Keratinocyte (primary cell): ENCODE measurements around the gene MAN2A2. TPM values are rescaled to one million over a fixed set of nuclear protein-coding genes. Genes with fewer than 3 reads are reported as not detected.

Experiments used
- DNase-seq: peaks from one replicate; pipeline ENCODE4 v3.0.0-alpha.2; 2011; ENCODE audit warnings: low read depth, missing footprints, low spot score
- FAIRE-seq: peaks from 2 replicates; lab custom pipeline; 2011; peaks lifted over from hg19 to GRCh38; lab: Jason Lieb, UNC
- H2AFZ ChIP-seq: 2 replicates; pipeline ENCODE4 v1.6.0; 2012; ENCODE audit warnings: low read length, control low read depth, inconsistent platforms; ENCODE audit not compliant: control insufficient read depth
- H3K27ac ChIP-seq: 2 replicates; pipeline ENCODE4 v1.5.1; 2011; ENCODE audit warnings: low read length; ENCODE audit not compliant: control insufficient read depth, insufficient read depth
- H3K27me3 ChIP-seq: 3 replicates; pipeline ENCODE4 v1.6.0; 2011; ENCODE audit warnings: low read length; ENCODE audit not compliant: control insufficient read depth, insufficient read depth; ENCODE audit errors: extremely low read depth
- H3K36me3 ChIP-seq, 2 experiments: 2 replicates in 1 of 2; 3 replicates in 1 of 2; pipeline ENCODE4 v1.5.1; 2011; ENCODE audit warnings: low read length in 2 of 2, mild to moderate bottlenecking in 1 of 2; ENCODE audit not compliant: control insufficient read depth in 2 of 2, insufficient read depth in 2 of 2; ENCODE audit errors: extremely low read depth in 1 of 2
- H3K4me1 ChIP-seq: 3 replicates; pipeline ENCODE4 v1.5.1; 2011; ENCODE audit warnings: low read length; ENCODE audit not compliant: control insufficient read depth, insufficient read depth; ENCODE audit errors: extremely low read depth
- H3K4me2 ChIP-seq: 3 replicates; pipeline ENCODE4 v1.6.0; 2011; ENCODE audit warnings: low read depth, low read length; ENCODE audit not compliant: control insufficient read depth, insufficient read depth; ENCODE audit errors: extremely low read depth
- H3K4me3 ChIP-seq, 3 experiments: fragments of 200-600 bp in 1 of 3; sonication (generic) in 1 of 3; 2 replicates in 2 of 3; 3 replicates in 1 of 3; pipeline ENCODE4 v1.5.1; 2011 to 2016; ENCODE audit warnings: low read length in 3 of 3, mild to moderate bottlenecking in 3 of 3, control low read depth in 2 of 3, inconsistent platforms in 1 of 3, low read depth in 1 of 3, mixed read lengths in 1 of 3, mixed run types in 1 of 3, moderate library complexity in 1 of 3; ENCODE audit not compliant: control insufficient read depth in 2 of 3, insufficient read depth in 2 of 3; ENCODE audit errors: extremely low read depth in 1 of 3
- H3K79me2 ChIP-seq: 2 replicates; pipeline ENCODE4 v1.6.0; 2012; ENCODE audit warnings: low read length; ENCODE audit not compliant: control insufficient read depth, insufficient read depth
- H3K9ac ChIP-seq: 3 replicates; pipeline ENCODE4 v1.6.0; 2011; ENCODE audit warnings: low read length; ENCODE audit not compliant: control insufficient read depth, insufficient read depth; ENCODE audit errors: extremely low read depth
- H3K9me1 ChIP-seq: 3 replicates; pipeline ENCODE4 v1.6.0; 2011; ENCODE audit warnings: low read length; ENCODE audit not compliant: control insufficient read depth, insufficient read depth; ENCODE audit errors: extremely low read depth
- H3K9me3 ChIP-seq: 2 replicates; pipeline ENCODE4 v1.5.1; 2012; ENCODE audit warnings: low read depth, low read length; ENCODE audit not compliant: control insufficient read depth
- H4K20me1 ChIP-seq: 3 replicates; pipeline ENCODE4 v1.6.0; 2011; ENCODE audit warnings: low read length; ENCODE audit not compliant: control insufficient read depth, insufficient read depth; ENCODE audit errors: extremely low read depth
- EZH2 ChIP-seq: IDR thresholded peaks from one replicate; pipeline ENCODE4 v1.6.1; 2012; ENCODE audit warnings: inconsistent platforms, mild to moderate bottlenecking, low read length, moderate library complexity
- dilution Hi-C: fragments of 300-500 bp; cut with MboI; formaldehyde crosslinking; loops from one replicate; pipeline ENCODE4 v1.7.0; 2020; ENCODE audit warnings: low sequenced_read_pairs; ENCODE audit not compliant: extremely low pct_ligation_motif_present
- polyA plus RNA-seq, 5 experiments: library from polyadenylated mRNA; depleted of rRNA in 3 of 5; stranded (reverse) in 3 of 5; stranded (forward) in 1 of 5; unstranded in 1 of 5; fragments of >200 nt; gene quantifications; 1 replicate in 1 of 5; 2 replicates in 3 of 5; 3 replicates in 1 of 5; pipeline versions ENCODE4 v1.2.1 to v1.2.3, GENCODE V29; 2011 to 2012; ENCODE audit warnings: missing spikeins in 2 of 5, low read depth in 1 of 5, low replicate concordance in 1 of 5
- TF ChIP-seq, protein P1 (sequence below), 3 experiments: IDR thresholded peaks in 1 of 3; conservative IDR thresholded peaks in 1 of 3; optimal IDR thresholded peaks in 1 of 3; 2 replicates in 2 of 3; 3 replicates in 1 of 3; pipeline versions ENCODE3 to v1.5.1; 2011; ENCODE audit warnings: low read length in 3 of 3, mild to moderate bottlenecking in 3 of 3, moderate library complexity in 2 of 3, control low read depth in 1 of 3, inconsistent platforms in 1 of 3; ENCODE audit not compliant: insufficient read depth in 2 of 3; ENCODE audit errors: extremely low read depth in 1 of 3

MAN2A2 gene
- polyA plus RNA-seq, 1 donor (not counting 4 experiments of a cell fraction or from before 2014, with no cell fraction given), result 6.6 TPM

DNA sequence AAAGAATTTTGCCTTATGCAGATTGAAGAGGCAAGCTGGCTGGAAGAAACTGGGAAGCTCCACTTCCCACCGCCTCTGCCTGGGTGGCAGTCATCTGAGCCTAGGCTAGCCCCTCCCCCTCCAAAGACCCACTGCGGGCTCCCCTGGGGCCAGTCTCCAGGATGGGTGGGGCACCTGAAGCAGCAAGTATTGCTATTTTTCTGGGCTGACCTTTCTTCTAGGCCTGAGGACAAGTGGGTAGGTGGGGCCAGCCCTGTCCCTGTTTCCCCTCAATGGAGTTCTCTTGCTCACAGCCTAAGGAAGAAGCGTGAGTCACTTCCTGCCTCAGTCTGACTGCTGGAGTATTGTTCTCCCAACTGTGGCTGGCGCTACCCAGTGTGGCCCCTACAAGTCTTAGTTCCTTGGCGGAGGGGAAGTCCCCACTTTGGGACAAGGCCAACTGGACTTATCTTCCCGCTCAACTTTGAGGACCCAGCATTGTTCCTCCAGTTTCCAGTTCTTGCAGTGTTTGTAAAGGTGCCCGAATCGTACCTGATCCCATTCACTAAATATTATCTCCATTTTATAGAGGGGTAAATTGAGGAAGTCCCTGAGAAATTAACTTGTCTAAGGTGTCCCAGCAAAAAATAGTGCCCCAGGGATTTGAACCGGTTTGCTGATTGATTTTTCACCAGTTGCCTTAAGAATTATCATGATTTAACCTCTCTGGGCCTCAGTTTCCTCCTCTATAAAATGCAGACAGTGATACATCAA, 33.3 kb upstream of the MAN2A2 start:
- peak; percentile 70 for FAIRE-seq
- H3K4me3 ChIP-seq, result peak overlapping the region in 2 of 3 experiments; percentile 88 to 89
- H3K4me1 ChIP-seq, result peaks cover 49% of the 10 kb centered on the region

DNA sequence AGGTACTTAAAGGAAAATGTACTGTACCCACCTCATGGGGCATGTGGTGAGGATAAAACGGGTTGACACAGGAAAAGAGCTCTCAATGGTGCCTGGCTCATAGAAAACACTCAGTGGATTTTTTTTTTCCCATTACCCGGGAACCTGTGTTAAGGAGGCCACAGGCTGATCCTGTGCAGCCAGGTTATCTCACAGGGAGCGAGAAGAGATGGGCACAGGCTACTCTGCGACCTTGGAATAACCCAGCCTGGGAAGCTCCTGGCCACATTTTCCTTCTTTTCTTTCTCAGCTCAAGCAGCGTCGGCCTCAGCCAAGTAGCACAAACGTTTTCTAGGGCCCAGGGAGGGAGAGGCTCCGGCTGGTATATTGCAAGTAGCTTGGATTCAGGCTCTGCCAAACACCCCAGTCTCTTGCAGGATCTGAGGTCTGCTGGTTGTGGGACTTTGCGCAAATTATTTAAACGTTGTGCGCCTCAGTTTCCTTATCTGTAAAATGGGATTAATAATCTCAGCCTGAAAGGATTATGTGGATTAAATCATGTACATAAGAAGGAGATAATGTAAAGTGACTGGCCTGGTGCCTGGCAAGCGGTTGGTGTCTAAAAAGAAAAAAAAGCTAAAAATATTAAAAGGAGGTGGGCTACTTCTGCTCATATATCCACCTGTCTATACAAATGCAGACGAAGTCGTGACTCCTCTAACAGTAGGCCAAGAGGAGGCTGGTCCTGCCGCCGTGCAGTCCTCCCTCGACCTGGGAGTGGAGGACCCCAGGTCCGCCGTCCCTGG, 32.6 kb upstream of the MAN2A2 start:
- TF ChIP-seq, protein P1, sequence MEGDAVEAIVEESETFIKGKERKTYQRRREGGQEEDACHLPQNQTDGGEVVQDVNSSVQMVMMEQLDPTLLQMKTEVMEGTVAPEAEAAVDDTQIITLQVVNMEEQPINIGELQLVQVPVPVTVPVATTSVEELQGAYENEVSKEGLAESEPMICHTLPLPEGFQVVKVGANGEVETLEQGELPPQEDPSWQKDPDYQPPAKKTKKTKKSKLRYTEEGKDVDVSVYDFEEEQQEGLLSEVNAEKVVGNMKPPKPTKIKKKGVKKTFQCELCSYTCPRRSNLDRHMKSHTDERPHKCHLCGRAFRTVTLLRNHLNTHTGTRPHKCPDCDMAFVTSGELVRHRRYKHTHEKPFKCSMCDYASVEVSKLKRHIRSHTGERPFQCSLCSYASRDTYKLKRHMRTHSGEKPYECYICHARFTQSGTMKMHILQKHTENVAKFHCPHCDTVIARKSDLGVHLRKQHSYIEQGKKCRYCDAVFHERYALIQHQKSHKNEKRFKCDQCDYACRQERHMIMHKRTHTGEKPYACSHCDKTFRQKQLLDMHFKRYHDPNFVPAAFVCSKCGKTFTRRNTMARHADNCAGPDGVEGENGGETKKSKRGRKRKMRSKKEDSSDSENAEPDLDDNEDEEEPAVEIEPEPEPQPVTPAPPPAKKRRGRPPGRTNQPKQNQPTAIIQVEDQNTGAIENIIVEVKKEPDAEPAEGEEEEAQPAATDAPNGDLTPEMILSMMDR (optimal IDR thresholded peaks at IDR 0.05 in 1 of 3, IDR thresholded peaks at IDR 0.05 in 1 of 3, conservative IDR thresholded peaks at IDR 0.05 in 1 of 3; ENCODE audit: extremely low read depth in 1 of 3, insufficient read depth in 2 of 3, low read length in 3 of 3), result no peak
- no peak for TF ChIP-seq EZH2
- Histone ChIP-seq H3K4me2 (peak overlapping the region; percentile 85), H3K9me3 (no peaks in the 10 kb centered on the region), H3K9me1 (peaks cover 5% of the 10 kb centered on the region), H3K27me3 (no peaks in the 10 kb centered on the region), H3K4me1 (peaks cover 49% of the 10 kb centered on the region), H2AFZ (peak overlapping the region; percentile 33), H3K4me3 (peak overlapping the region; percentile 61 to 89 (median 88)), H3K79me2 (peaks cover 47% of the 10 kb centered on the region), H3K36me3 (peaks cover under 1 to 4% of the 10 kb centered on the region in 2 experiments), H4K20me1 (no peaks in the 10 kb centered on the region), H3K27ac (peak overlapping the region; percentile 92), H3K9ac (peak overlapping the region; percentile 88)
- no peak for DNase-seq
- dilution Hi-C loops, result no loop called here
- FAIRE-seq, result no peak

More for the DNA sequence above, 33.3 kb upstream of the MAN2A2 start:
- Histone ChIP-seq H3K4me2 (peak overlapping the region; percentile 85), H3K9me3 (no peaks in the 10 kb centered on the region), H3K9me1 (peaks cover 5% of the 10 kb centered on the region), H2AFZ (peak overlapping the region; percentile 19), H3K27me3 (no peaks in the 10 kb centered on the region), H3K27ac (peak overlapping the region; percentile 92), H4K20me1 (no peaks in the 10 kb centered on the region), H3K36me3 (peaks cover 0 to 4% of the 10 kb centered on the region in 2 experiments), H3K79me2 (peaks cover 40% of the 10 kb centered on the region), H3K9ac (peak overlapping the region; percentile 88)
- no peak for TF ChIP-seq EZH2
- TF ChIP-seq, protein P1 (optimal IDR thresholded peaks at IDR 0.05 in 1 of 3, IDR thresholded peaks at IDR 0.05 in 1 of 3, conservative IDR thresholded peaks at IDR 0.05 in 1 of 3; ENCODE audit: extremely low read depth in 1 of 3, insufficient read depth in 2 of 3, low read length in 3 of 3), result no peak
- peak; percentile 92 for DNase-seq
- dilution Hi-C loops, result no loop called here
